HEK293T (cell line): ENCODE data around the gene NECTIN1.

ENCODE experiments used
- CTCF ChIA-PET: fragments of 350-600 bp; formaldehyde crosslinking; extraction: SDS; loops from one replicate; lab custom pipeline; 2021; ENCODE audit warnings: antibody characterized with exemption, inconsistent platforms; lab: Yijun Ruan, JAX
- POLR2A ChIA-PET: fragments of 350-600 bp; formaldehyde crosslinking; extraction: SDS; loops from one replicate; lab custom pipeline; 2020; ENCODE audit warnings: antibody characterized with exemption, inconsistent platforms; lab: Yijun Ruan, JAX
- DNase-seq: peaks from one replicate; pipeline ENCODE4 v3.0.0; 2012; ENCODE audit warnings: mixed read lengths; ENCODE audit errors: extremely low spot score
- ARNT ChIP-seq: fragments of 450-650 bp; IDR thresholded peaks from 2 replicates; pipeline ENCODE4 v1.6.1; 2017; ENCODE audit warnings: mild to moderate bottlenecking
- BHLHE40 ChIP-seq: fragments of 450-650 bp; IDR thresholded peaks from 2 replicates; pipeline ENCODE4 v1.6.1; 2016; ENCODE audit warnings: mild to moderate bottlenecking, moderate library complexity, borderline replicate concordance
- CTBP1 ChIP-seq: fragments of 450-650 bp; IDR thresholded peaks from 2 replicates; pipeline ENCODE4 v1.6.1; 2016; ENCODE audit warnings: borderline replicate concordance
- ELF4 ChIP-seq: fragments of 450-650 bp; IDR thresholded peaks from 2 replicates; pipeline ENCODE4 v1.6.1; 2017; ENCODE audit warnings: antibody characterized with exemption
- FOXA1 ChIP-seq: fragments of 450-650 bp; IDR thresholded peaks from 2 replicates; pipeline ENCODE4 v1.6.1; 2016; ENCODE audit warnings: mild to moderate bottlenecking
- FOXK2 ChIP-seq: fragments of 450-650 bp; IDR thresholded peaks from 2 replicates; pipeline ENCODE4 v1.6.1; 2016; ENCODE audit warnings: mild to moderate bottlenecking
- FOXM1 ChIP-seq: fragments of 450-650 bp; IDR thresholded peaks from 2 replicates; pipeline ENCODE4 v1.6.1; 2017; ENCODE audit warnings: mild to moderate bottlenecking, borderline replicate concordance
- HDGF ChIP-seq: fragments of 450-650 bp; IDR thresholded peaks from 2 replicates; pipeline ENCODE4 v1.6.1; 2017; ENCODE audit warnings: antibody characterized with exemption, borderline replicate concordance
- L3MBTL2 ChIP-seq: fragments of 450-650 bp; conservative IDR thresholded peaks from 2 replicates; pipeline ENCODE4 v1.6.1; 2016; ENCODE audit warnings: mild to moderate bottlenecking
- LEF1 ChIP-seq: fragments of 450-650 bp; IDR thresholded peaks from 2 replicates; pipeline ENCODE4 v1.6.1; 2017; ENCODE audit warnings: mild to moderate bottlenecking, borderline replicate concordance
- NFRKB ChIP-seq: fragments of 450-650 bp; IDR thresholded peaks from 2 replicates; pipeline ENCODE4 v1.6.1; 2016; ENCODE audit warnings: mild to moderate bottlenecking, moderate library complexity
- PKNOX1 ChIP-seq: fragments of 450-650 bp; IDR thresholded peaks from 2 replicates; pipeline ENCODE4 v1.6.1; 2016
- SP1 ChIP-seq: fragments of 450-650 bp; IDR thresholded peaks from 2 replicates; pipeline ENCODE4 v1.6.1; 2017
- SUZ12 ChIP-seq: fragments of 450-650 bp; IDR thresholded peaks from 2 replicates; pipeline ENCODE4 v1.6.1; 2016; ENCODE audit warnings: mild to moderate bottlenecking
- TARDBP ChIP-seq: fragments of 450-650 bp; IDR thresholded peaks from 2 replicates; pipeline ENCODE4 v1.6.1; 2016
- ZNF384 ChIP-seq: fragments of 450-650 bp; IDR thresholded peaks from 2 replicates; pipeline ENCODE4 v1.6.1; 2016

The NECTIN1 gene

GRCh38 chr11:119644502-119644901, 84.5 kb downstream of the NECTIN1 start:
- POLR2A ChIA-PET, result no interaction called here
- no peak for DNase-seq
- no peak for TF ChIP-seq PKNOX1
- TF ChIP-seq FOXK2, result no peak
- TF ChIP-seq FOXM1, result no peak
- TF ChIP-seq SP1, result no peak
- no peak for TF ChIP-seq FOXA1
- no peak for TF ChIP-seq LEF1
- TF ChIP-seq CTBP1, result no peak
- TF ChIP-seq TARDBP, result no peak
- TF ChIP-seq HDGF, result no peak
- no peak for TF ChIP-seq ARNT
- TF ChIP-seq L3MBTL2, result no peak
- TF ChIP-seq ELF4, result no peak
- no peak for TF ChIP-seq SUZ12
- TF ChIP-seq ZNF384, result no peak
- TF ChIP-seq NFRKB, result no peak
- CTCF ChIA-PET, result no interaction called here

GRCh38 chr11:119643876-119644225, 85.1 kb downstream of the NECTIN1 start:
- TF ChIP-seq SUZ12, result no peak
- TF ChIP-seq CTBP1, result no peak
- TF ChIP-seq ARNT, result no peak
- TF ChIP-seq SP1, result no peak
- no peak for TF ChIP-seq BHLHE40
- no peak for TF ChIP-seq FOXA1
- TF ChIP-seq NFRKB, result no peak
- no peak for TF ChIP-seq PKNOX1
- no peak for TF ChIP-seq FOXK2
- TF ChIP-seq FOXM1, result no peak
- no peak for TF ChIP-seq L3MBTL2
- no peak for TF ChIP-seq HDGF
- no peak for TF ChIP-seq ZNF384
- TF ChIP-seq LEF1, result no peak
- no peak for TF ChIP-seq TARDBP
- TF ChIP-seq ELF4, result no peak
- DNase-seq, result no peak
- POLR2A ChIA-PET, result no interaction called here
- CTCF ChIA-PET, result no interaction called here

GRCh38 chr11:119643212-119643875, 85.7 kb downstream of the NECTIN1 start:
- CTCF ChIA-PET, result no interaction called here
- POLR2A ChIA-PET, result no interaction called here

GRCh38 chr11:119641983-119642745, 86.8 kb downstream of the NECTIN1 start:
- CTCF ChIA-PET, result interaction anchor here (0.6 to 1.0 kb wide), 9 partner anchors 10 to 572 kb away, joined by 3 to 5 read pairs (median 3); no protein-coding TSS in a partner anchor
- DNase-seq, result peak; percentile 73
- TF ChIP-seq BHLHE40 (no peak), ZNF384 (no peak), FOXM1 (no peak), FOXK2 (no peak), SP1 (no peak), HDGF (no peak), CTBP1 (no peak), LEF1 (no peak), FOXA1 (no peak), L3MBTL2 (no peak), TARDBP (no peak), ELF4 (no peak), NFRKB (no peak)
- POLR2A ChIA-PET, result no interaction called here

More at GRCh38 chr11:119643212-119643875, 85.7 kb downstream of the NECTIN1 start:
- DNase-seq, result no peak
- no peak for TF ChIP-seq L3MBTL2
- TF ChIP-seq SUZ12, result no peak
- no peak for TF ChIP-seq LEF1
- no peak for TF ChIP-seq ZNF384
- no peak for TF ChIP-seq SP1
- no peak for TF ChIP-seq BHLHE40

GRCh38 chr11:119640541-119640940, 88.5 kb downstream of the NECTIN1 start:
- no peak for DNase-seq
- ChIA-PET POLR2A (no interaction called here), CTCF (no interaction called here)
- TF ChIP-seq FOXK2, result no peak
- no peak for TF ChIP-seq FOXA1
- TF ChIP-seq FOXM1, result no peak
- no peak for TF ChIP-seq NFRKB

GRCh38 chr11:119639642-119640205, 89.3 kb downstream of the NECTIN1 start:
- no peak for TF ChIP-seq ZNF384
- TF ChIP-seq CTBP1, result no peak
- TF ChIP-seq FOXM1, result no peak
- TF ChIP-seq NFRKB, result no peak
- no peak for TF ChIP-seq TARDBP
- no peak for TF ChIP-seq SP1
- no peak for TF ChIP-seq SUZ12
- no peak for TF ChIP-seq FOXA1
- TF ChIP-seq LEF1, result no peak
- ChIA-PET POLR2A (no interaction called here), CTCF (interaction anchor here (0.9 kb wide), 1 partner anchor 67 kb away, joined by 3 read pairs; no protein-coding TSS in a partner anchor)
- DNase-seq, result no peak
